Upper lobe of left lung (tissue), 6 donors: ENCODE results near the gene BMS1. TPM values are rescaled to one million over a fixed set of nuclear protein-coding genes. Genes with fewer than 3 reads are reported as not detected.
"Not testable (repeated sequence)": the region's sequence is repeated elsewhere in the genome, so short reads cannot be mapped to it uniquely, and the experiment has no call there.

Source experiments
- ATAC-seq, 2 donors: fragments of 200-7000 bp; cut with Tn5 transposase; one replicate each; pipeline ENCODE4 v1.9.1; 2022; ENCODE audit warnings: mild to moderate bottlenecking in 2 of 2, moderate library complexity in 2 of 2; ENCODE audit not compliant: low FRiP score in 2 of 2
- DNase-seq, 2 donors: peaks; one replicate each; pipeline ENCODE4 v3.0.0-alpha.2; 2019 to 2020
- H3K27ac ChIP-seq, 4 donors: fragments of 200-600 bp; sonication (generic); one replicate each; pipeline ENCODE4 v1.5.1; 2016 to 2019
- H3K27me3 ChIP-seq, 4 donors: fragments of 200-600 bp; sonication (generic); one replicate each; pipeline ENCODE4 v1.5.1; 2017 to 2019
- H3K36me3 ChIP-seq, 4 donors: fragments of 200-600 bp; sonication (generic); one replicate each; pipeline ENCODE4 v1.5.1; 2016 to 2019
- H3K4me1 ChIP-seq, 4 donors: fragments of 200-600 bp; sonication (generic); one replicate each; pipeline ENCODE4 v1.5.1; 2018 to 2019
- H3K4me3 ChIP-seq, 4 donors: fragments of 200-600 bp; sonication (generic); one replicate each; pipeline ENCODE4 v1.5.1; 2017 to 2019; ENCODE audit warnings: mild to moderate bottlenecking in 2 of 4, moderate library complexity in 1 of 4
- H3K9me3 ChIP-seq, 4 donors: fragments of 200-600 bp; sonication (generic); one replicate each; pipeline ENCODE4 v1.5.1; 2018 to 2019
- EP300 ChIP-seq, 4 donors: sonication (generic); formaldehyde crosslinking; IDR thresholded peaks; one replicate each; pipeline ENCODE4 v1.5.1; 2017; ENCODE audit warnings: antibody characterized with exemption in 4 of 4, control low read depth in 2 of 4
- POLR2A ChIP-seq, 4 donors: fragments of 450-650 bp; IDR thresholded peaks; one replicate each; pipeline ENCODE4 v1.5.1; 2016 to 2017; ENCODE audit warnings: antibody characterized with exemption in 4 of 4, mild to moderate bottlenecking in 2 of 4
- POLR2AphosphoS5 ChIP-seq, 2 donors: sonication (generic); formaldehyde crosslinking; IDR thresholded peaks; one replicate each; pipeline ENCODE4 v1.5.1; 2017; ENCODE audit warnings: antibody characterized with exemption in 2 of 2
- WGBS, 2 donors: methylation state at CpG; one replicate each; pipeline ENCODE4 v1.1.5; 2017 to 2018; 5-methylcytosine and 5-hydroxymethylcytosine counted together
- total RNA-seq, 6 donors: library from RNA; depleted of rRNA in 4 of 6; stranded (reverse); fragments of >200 nt in 4 of 6; gene quantifications; one replicate each; pipeline versions ENCODE4 v1.1.0 to v1.2.1, GENCODE V29; 2016 to 2021
- TF ChIP-seq, protein P1 (sequence below), 6 experiments: fragments of 450-650 bp in 4 of 6; fragments of 200-600 bp in 2 of 6; sonication (generic) in 2 of 6; IDR thresholded peaks; one replicate each; pipeline ENCODE4 v1.5.1; 2016 to 2019; ENCODE audit warnings: antibody characterized with exemption in 6 of 6
- donor health status: DM: no; HTN: no; CAD: no; lungs with moderate emphysema.
- donor health status: DM: no; HTN: yes; CAD: no; lungs with severe emphysema.

BMS1 gene
- total RNA-seq, 6 donors from 2014 or later: 8.1 to 19.3 (median 14.3) TPM

DNA sequence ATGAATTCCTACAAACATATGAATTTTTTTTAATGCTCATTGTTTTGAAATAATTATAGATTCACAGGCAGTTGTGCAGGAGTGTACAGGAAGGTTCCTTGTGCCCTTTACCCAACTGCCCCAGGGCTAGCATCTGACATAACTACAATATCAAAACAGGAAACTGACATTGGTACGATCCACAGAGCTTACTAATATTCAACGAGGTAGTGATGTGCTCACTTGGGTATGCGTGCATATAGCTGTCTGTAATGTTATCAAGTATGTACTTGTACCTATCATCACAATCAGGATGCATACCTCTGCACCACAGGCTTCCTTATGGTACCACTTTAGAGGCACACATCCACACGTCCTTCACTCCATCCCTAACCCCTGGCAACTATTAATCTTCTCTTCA is 68.3 kb downstream of the BMS1 start:
- ATAC-seq (no peak), DNase-seq (no peak)
- TF ChIP-seq, protein P1, sequence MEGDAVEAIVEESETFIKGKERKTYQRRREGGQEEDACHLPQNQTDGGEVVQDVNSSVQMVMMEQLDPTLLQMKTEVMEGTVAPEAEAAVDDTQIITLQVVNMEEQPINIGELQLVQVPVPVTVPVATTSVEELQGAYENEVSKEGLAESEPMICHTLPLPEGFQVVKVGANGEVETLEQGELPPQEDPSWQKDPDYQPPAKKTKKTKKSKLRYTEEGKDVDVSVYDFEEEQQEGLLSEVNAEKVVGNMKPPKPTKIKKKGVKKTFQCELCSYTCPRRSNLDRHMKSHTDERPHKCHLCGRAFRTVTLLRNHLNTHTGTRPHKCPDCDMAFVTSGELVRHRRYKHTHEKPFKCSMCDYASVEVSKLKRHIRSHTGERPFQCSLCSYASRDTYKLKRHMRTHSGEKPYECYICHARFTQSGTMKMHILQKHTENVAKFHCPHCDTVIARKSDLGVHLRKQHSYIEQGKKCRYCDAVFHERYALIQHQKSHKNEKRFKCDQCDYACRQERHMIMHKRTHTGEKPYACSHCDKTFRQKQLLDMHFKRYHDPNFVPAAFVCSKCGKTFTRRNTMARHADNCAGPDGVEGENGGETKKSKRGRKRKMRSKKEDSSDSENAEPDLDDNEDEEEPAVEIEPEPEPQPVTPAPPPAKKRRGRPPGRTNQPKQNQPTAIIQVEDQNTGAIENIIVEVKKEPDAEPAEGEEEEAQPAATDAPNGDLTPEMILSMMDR (IDR thresholded peaks at IDR 0.05): no peak
- TF ChIP-seq EP300 (IDR thresholded peaks at IDR 0.05): no peak
- TF ChIP-seq POLR2A (IDR thresholded peaks at IDR 0.05): no peak
- no peak for TF ChIP-seq POLR2AphosphoS5 (IDR thresholded peaks at IDR 0.05)
- Histone ChIP-seq H3K9me3 (no peaks in the 10 kb centered on the region), H3K36me3 (no peaks in the 10 kb centered on the region), H3K27ac (no peak overlapping the region), H3K4me1 (no peaks in the 10 kb centered on the region), H3K4me3 (no peak overlapping the region), H3K27me3 (no peaks in the 10 kb centered on the region)
- WGBS, 2 donors: 51 to 62% methylated on average over 4 of the region's 4 CpGs

DNA sequence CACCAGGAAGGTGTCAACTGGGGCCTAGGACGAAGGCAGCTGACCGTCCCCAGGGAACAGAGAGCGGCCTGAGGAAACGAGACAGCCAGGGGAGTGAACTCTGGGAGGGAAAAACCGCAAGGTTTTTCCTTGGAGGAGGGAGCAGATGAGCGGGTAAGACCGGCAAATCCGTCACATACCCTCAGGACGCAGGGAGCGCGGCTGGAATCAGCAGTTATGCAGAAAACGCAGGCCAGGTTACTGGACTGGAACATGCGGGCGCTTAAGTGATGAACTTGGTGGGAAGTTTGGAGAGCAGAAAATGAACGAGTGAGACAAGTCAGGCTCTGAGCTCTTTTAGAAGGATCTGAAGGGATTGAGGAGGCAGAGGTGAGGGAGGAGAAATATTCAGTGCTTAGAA is 76.7 kb downstream of the BMS1 start:
- Histone ChIP-seq H3K4me3 (no peak overlapping the region), H3K4me1 (no peaks in the 10 kb centered on the region), H3K36me3 (no peaks in the 10 kb centered on the region), H3K27me3 (no peaks in the 10 kb centered on the region), H3K9me3 (no peaks in the 10 kb centered on the region), H3K27ac (no peak overlapping the region)
- no peak for DNase-seq
- WGBS, 2 donors: 67 to 70% methylated on average over 15 of the region's 15 CpGs
- no peak for ATAC-seq
- TF ChIP-seq POLR2A (IDR thresholded peaks at IDR 0.05): no peak
- TF ChIP-seq EP300 (IDR thresholded peaks at IDR 0.05): no peak
- no peak for TF ChIP-seq POLR2AphosphoS5 (IDR thresholded peaks at IDR 0.05)
- TF ChIP-seq, protein P1 (IDR thresholded peaks at IDR 0.05): no peak

DNA sequence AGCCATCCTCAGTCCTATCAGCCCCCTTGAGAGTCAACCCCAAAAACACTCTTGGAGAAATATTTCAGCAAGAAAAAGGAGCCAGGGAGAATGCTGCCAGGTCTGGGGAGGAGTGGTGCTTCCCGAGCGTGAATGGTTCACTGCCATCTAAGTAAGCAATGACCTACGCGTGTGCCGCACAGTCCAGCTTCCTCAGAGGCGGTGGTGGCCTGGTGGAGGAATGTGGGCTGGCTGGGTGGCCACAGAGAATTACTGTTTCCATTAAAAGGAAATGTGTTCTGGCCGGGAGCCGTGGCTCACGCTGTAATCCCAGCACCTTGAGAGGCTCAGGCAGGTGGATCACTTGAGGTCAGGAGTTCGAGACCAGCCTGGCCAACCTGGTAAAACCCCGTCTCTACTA is 77.4 kb downstream of the BMS1 start:
- not testable (repeated sequence) for ATAC-seq, H3K9me3 ChIP-seq, H3K27ac ChIP-seq, H3K4me1 ChIP-seq, DNase-seq, H3K4me3 ChIP-seq, H3K27me3 ChIP-seq, H3K36me3 ChIP-seq
- 80 to 83% methylated on average over 7 to 11 of the region's 11 CpGs for WGBS, 2 donors

DNA sequence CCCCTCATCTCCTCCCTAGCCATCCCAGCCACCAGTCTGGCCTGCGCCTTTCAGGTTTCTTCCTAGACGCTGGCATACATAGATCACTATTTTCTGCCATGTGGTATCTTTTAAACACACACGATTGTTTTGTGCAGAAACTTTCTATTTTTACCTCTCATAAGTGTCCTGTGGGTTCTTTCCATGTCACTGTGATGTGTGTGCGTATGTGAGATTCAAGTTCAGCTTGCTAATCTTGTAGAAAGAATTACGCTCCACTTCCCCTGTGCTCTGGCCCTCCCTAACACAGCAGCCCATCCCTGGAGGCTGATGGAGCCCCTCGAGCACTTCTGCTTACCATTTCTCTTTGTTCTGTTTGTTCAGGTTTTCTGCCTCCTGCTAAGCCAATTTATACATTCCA is 80.2 kb downstream of the BMS1 start:
- H3K27me3 ChIP-seq, H3K9me3 ChIP-seq, ATAC-seq, DNase-seq, H3K36me3 ChIP-seq, H3K4me3 ChIP-seq, H3K27ac ChIP-seq: not testable (repeated sequence)
- peaks cover 11 to 13% (median 12%) of the 10 kb centered on the region in 4 donors for H3K4me1 ChIP-seq
- WGBS, 2 donors: 57 to 58% methylated on average over 6 of the region's 6 CpGs

DNA sequence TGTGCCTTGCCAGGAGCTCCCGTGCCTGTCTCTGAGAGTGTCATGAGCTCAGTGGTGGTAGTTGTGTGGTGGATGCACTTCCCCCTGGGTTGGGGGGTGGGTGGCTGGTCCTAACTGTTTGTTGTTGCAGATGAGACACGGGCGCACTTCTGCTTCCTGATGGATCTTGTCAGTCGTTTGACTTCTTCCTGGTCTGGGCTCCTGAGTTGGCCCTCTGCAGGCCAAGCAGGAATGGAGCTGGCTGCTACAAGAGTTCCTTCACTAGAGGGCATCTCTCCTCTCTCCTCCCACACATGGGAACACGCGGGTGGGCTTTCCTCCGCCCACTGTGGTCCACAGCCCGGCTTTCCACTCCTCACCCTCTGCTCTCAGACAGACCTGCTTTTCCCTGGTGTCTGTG is 82.0 kb downstream of the BMS1 start:
- Histone ChIP-seq H3K36me3 (no peaks in the 10 kb centered on the region), H3K4me3 (no peak overlapping the region), H3K4me1 (peaks cover 11 to 13% (median 12%) of the 10 kb centered on the region in 4 donors), H3K27ac (no peak overlapping the region), H3K9me3 (no peaks in the 10 kb centered on the region), H3K27me3 (peaks cover 0 to 9% (median 4%) of the 10 kb centered on the region in 4 donors)
- 16 to 34% methylated on average over 5 to 8 of the region's 8 CpGs for WGBS, 2 donors
- TF ChIP-seq, protein P1 (IDR thresholded peaks at IDR 0.05): no peak
- no peak for TF ChIP-seq EP300 (IDR thresholded peaks at IDR 0.05)
- no peak for TF ChIP-seq POLR2A (IDR thresholded peaks at IDR 0.05)
- no peak for TF ChIP-seq POLR2AphosphoS5 (IDR thresholded peaks at IDR 0.05)
- DNase-seq (no peak), ATAC-seq (no peak)

DNA sequence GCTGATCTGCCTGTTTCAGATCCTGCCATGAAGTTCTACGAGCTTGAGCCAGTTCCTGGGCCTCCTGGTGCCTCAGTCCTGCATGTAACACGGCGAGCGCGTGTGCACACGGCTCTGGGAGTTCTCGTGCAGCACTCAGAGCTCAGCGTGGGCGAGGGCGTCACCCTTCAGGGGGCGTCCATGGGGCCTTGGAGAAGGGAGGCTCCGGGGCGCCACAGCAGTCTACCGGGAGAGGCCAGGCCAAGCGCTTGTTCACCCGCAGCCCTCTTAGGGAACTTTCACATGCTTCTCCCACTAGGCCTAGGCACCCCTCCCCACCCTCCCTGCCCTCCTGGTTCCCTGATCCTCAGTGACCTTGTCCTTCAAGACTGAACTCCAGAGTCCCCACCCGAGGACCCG is 83.1 kb downstream of the BMS1 start:
- Histone ChIP-seq H3K27ac (no peak overlapping the region), H3K36me3 (no peaks in the 10 kb centered on the region), H3K9me3 (no peaks in the 10 kb centered on the region), H3K4me3 (no peak overlapping the region), H3K27me3 (peaks cover 0 to 9% (median 4%) of the 10 kb centered on the region in 4 donors), H3K4me1 (peaks cover 11 to 15% (median 13%) of the 10 kb centered on the region in 4 donors)
- no peak for DNase-seq
- ATAC-seq: no peak
- TF ChIP-seq EP300 (IDR thresholded peaks at IDR 0.05): no peak
- no peak for TF ChIP-seq POLR2A (IDR thresholded peaks at IDR 0.05)
- TF ChIP-seq, protein P1 (IDR thresholded peaks at IDR 0.05): no peak
- no peak for TF ChIP-seq POLR2AphosphoS5 (IDR thresholded peaks at IDR 0.05)
- WGBS, 2 donors: 60 to 74% methylated on average over 9 to 14 of the region's 18 CpGs
